ENCODE measurements around the gene PGS1.

- TF ChIP-seq EZH2 (IDR thresholded peaks at IDR 0.05; ENCODE audit: borderline replicate concordance, low read depth, low read length, severe bottlenecking) = no peak
- no peak for TF ChIP-seq CTCF (IDR thresholded peaks at IDR 0.05; ENCODE audit: borderline replicate concordance, extremely low read depth, low read length, poor library complexity, severe bottlenecking)
Measured at GRCh38 chr17:78365561-78366108, 12.8 kb upstream of the PGS1 start.

All from DND-41 (cell line).